Choroid plexus epithelial cell (primary cell): ENCODE data around the gene TMEM151A.
"Not testable (repeated sequence)": the region's sequence is repeated elsewhere in the genome, so short reads cannot be mapped to it uniquely, and the experiment has no call there.

Source experiments
- DNase-seq: peaks from one replicate; pipeline ENCODE4 v3.0.0-alpha.2; 2010; ENCODE audit warnings: low read depth
- H3K4me3 ChIP-seq: 2 replicates; pipeline ENCODE4 v1.5.1; 2011; ENCODE audit warnings: low read depth, mild to moderate bottlenecking, control low read depth, low read length, moderate library complexity
- CTCF ChIP-seq: conservative IDR thresholded peaks from 2 replicates; pipeline ENCODE4 v1.5.1; 2011; ENCODE audit warnings: low read depth, mild to moderate bottlenecking, control low read depth, inconsistent platforms, low read length, moderate library complexity

TMEM151A gene

DNA sequence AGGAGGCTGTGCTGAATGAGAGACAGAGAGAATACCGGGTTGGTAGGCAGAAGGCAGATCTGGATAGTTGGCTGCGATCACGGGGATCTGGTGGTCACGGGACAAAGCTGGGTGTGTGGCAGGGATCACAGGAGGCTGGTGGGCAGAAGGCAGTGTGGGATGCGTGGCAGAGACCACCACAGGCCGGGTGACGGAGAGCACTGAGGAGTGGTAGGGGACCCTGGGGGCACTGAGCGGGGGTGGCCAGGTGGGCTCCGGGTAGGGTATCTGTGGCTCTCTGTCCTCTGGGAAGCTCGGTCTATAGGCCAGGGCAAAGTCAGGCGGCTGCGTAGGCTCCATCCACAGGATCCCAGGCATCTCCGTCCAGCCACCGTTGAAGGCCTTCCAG, 23.8 kb downstream of the TMEM151A start:
- peak overlapping the region; percentile 74 for H3K4me3 ChIP-seq
- no peak for DNase-seq
- no peak for TF ChIP-seq CTCF

DNA sequence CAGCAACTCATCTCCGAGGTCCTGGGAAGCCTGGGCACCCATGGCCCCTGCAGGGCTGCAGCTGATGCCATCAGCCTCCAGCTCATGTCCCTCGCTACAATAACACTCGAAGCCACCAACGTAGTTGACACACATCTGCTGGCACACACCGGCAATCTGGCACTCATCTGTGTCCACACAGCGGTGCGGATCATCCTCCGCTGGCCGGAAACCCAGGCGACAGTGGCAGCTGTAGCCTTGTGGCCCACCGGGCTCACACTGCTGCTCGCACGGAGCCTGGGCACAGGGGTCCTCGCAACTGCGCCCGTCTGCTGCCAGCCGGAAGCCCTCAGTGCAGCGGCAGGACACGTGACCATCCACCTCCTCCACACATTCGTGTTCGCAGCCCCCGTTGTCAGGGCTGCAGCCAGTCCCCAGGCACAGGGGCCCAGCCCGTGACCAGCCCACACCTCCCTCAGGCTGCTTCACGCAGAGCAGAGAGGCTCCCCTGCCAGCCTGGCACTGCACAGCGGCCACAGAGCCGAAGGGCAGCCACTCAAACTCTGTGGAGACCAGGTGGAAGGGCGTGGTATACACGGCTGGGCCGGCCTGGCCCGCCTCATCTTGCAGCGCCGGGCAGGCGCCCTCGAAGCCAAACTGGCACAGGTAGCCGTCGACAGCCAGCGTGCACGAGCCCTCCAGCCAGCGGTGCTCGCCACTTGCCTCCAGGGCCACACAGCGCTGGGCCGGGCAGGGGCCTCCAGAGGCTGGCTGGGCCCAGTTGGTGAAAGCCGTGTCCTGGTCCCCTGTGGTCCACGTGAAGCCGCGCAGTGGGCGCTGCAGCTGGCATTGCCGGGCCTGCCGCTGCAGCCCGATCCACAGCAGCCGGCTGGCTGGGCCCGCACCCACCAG, 24.5 kb downstream of the TMEM151A start:
- peak overlapping the region; percentile 74 for H3K4me3 ChIP-seq
- no peak for DNase-seq
- no peak for TF ChIP-seq CTCF

DNA sequence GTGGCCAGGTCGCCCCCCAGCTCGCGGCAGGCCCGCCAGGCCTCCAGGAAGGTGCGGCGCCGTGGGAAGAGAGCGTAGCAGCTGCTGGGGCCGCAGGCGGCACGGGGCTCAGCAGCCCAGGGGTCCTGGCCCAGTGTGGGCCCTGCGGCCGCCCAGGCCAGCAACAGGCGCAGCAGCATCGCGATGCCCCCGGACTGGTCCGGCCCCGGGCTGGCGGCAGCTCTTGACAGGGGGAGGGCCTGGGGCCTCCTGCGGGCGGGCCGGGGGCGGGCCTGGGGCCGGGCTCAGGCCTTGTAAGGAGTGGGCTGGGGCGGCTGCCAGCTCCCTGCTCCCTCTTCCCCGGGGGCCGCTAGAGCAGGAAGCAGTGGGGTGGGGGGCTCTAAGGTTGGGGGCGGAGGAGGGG, 25.2 kb downstream of the TMEM151A start, which contains the start of gene CD248:
Gene CD248, minus strand, starts transcription at position 196 of the 403 bp plus-strand sequence. Its CDS starts 17 bp downstream, at position 179.
- peak within 1 kb of the TSS; percentile 74 for H3K4me3 ChIP-seq
- no peak for TF ChIP-seq CTCF
- peak; percentile 86 for DNase-seq

DNA sequence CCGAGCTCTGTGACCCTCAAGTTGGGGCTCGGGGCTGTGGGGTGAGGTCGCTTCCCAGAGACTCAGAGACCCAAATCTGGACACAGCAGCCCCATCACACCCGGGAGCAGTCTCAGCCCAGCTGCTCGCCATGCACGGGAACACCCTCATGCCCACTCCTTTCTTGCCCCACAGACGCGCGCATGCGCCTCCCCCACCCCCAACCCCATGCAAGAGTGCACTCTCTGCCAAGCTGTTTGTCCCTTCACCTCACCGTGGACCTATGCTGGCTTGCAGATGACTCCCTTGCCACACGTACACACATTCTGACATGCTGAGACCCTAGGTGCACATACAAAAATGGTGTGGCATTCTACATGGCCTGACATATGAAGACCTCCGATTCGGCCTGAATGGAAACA, 25.6 kb downstream of the TMEM151A start:
- TF ChIP-seq CTCF, result no peak
- H3K4me3 ChIP-seq, result peak overlapping the region; percentile 74
- DNase-seq, result peak; percentile 66

DNA sequence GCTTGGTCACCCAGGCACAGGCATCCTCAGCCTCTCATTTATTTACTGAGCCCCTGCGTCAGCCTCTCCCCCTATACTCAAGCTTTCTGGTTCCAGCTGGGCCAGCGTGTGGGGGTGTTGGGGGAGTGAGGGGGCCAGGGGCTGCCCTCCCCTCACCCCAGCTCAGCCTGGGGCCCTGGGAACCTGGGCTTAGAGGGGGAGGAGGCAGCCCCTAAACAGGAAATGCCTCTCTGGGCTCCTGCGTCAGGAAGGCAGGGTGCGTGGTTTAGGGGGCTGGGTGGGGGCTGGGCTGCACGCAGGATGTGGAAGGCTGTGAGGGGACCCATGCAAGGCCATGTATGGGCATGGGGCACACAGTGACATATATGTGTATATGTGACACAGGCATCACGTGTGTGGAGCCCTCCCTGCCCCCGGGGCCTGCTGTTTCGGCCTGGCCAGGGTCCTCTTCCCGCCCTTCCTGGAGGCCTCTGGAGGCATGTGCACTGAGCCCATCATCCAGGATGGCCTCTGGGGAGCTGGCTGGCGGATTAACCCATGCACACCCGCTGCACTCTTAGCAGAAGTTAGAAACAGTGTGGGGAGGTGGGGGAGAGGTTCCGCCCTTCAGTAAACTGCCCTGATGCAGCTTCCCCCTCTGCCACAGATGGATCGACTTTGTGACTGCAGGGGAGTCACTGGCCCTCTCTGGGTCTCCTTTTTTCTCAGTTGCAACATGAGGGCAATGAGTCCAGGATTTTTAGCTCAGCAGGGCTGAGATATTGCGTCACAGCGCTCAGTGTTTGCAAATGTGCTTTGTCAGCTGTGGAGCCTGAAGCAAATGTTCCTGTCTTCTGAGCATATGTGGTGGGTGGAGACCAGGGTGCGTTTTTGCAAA, 26.3 kb downstream of the TMEM151A start:
- H3K4me3 ChIP-seq, result peak overlapping the region; percentile 8
- peak; percentile 97 for DNase-seq
- no peak for TF ChIP-seq CTCF

DNA sequence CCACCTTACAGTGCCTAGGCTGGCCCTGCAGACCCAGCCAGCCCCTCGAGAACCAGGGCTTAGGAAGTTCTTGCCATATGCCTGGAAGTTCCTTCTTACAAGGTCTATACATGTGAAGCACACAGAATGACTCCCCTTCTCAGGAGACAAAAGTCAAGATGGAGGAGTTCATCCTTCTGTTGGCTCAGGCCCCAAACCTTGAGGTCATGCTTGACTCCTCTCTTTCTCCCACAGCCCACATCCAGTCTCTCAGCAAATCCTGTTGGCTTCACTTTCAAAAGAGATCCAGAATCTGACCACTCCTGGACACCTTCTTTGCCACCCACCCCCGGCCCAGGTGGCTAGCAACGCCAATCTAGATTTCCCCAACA, 26.9 kb downstream of the TMEM151A start:
- no peak for DNase-seq
- H3K4me3 ChIP-seq, result no peak overlapping the region
- no peak for TF ChIP-seq CTCF

GRCh38 chr11:66320289-66320688, 28.6 kb downstream of the TMEM151A start:
- H3K4me3 ChIP-seq, DNase-seq: not testable (repeated sequence)

DNA sequence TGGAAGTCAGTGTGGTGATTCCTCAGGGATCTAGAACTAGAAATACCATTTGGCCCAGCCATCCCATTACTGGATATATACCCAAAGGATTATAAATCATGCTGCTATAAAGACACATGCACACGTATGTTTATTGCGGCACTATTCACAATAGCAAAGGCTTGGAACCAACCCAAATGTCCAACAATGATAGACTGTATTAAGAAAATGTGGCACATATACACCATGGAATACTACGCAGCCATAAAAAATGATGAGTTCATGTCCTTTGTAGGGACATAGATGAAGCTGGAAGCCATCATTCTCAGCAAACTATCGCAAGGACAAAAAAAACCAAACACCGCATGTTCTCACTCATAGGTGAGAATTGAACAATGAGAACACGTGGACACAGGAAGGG, 29.1 kb downstream of the TMEM151A start:
- not testable (repeated sequence) for H3K4me3 ChIP-seq, DNase-seq
